Measurements from ENCODE around the gene CHST11.

CHST11 gene

DNA sequence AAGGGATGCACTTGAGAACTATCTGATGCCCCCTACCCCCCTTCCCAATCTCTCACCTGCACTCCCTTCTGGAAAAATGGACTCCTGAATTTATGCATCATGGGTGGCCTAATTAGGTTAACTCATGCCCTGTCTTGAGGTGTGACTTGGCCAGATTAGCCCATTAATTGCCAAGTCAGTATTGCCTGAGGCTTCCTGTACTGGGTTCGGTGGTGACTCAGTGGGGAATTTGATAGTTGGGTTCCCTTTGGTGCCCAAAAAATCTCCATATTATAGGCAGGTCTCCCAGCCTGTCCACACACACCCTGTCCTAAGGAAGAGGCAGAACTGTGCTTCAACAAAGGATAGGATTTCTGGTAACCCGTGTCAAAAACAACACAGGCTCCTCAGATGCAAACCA, 146.1 kb downstream of the CHST11 start:
- Histone ChIP-seq H4K20me1 (peaks cover 6 to 50% (median 30%) of the 10 kb centered on the region in 11 experiments; a peak in 20 of 22 replicates), H3K4me1 (peaks cover 80 to 100% (median 89%) of the 10 kb centered on the region in 10 experiments), H3K36me3 (peaks cover 0 to 40% (median 31%) of the 10 kb centered on the region in 11 experiments; a peak in 17 of 22 replicates), H3K9ac (peak overlapping the region in 7 of 11 experiments; percentile 63 to 78 (median 70); a peak in 13 of 22 replicates), H3K27ac (peak overlapping the region in 10 of 11 experiments; percentile 75 to 90 (median 82); a peak in 21 of 22 replicates), H3K9me3 (replicated peaks in 1 of 11) (no peaks in the 10 kb centered on the region), H3K27me3 (no peaks in the 10 kb centered on the region), H3K4me2 (peak overlapping the region; percentile 83 to 92 (median 86)), H3K4me3 (no peak overlapping the region)
- no peak for TF ChIP-seq Cebpa-rat (IDR thresholded peaks at IDR 0.05)

DNA sequence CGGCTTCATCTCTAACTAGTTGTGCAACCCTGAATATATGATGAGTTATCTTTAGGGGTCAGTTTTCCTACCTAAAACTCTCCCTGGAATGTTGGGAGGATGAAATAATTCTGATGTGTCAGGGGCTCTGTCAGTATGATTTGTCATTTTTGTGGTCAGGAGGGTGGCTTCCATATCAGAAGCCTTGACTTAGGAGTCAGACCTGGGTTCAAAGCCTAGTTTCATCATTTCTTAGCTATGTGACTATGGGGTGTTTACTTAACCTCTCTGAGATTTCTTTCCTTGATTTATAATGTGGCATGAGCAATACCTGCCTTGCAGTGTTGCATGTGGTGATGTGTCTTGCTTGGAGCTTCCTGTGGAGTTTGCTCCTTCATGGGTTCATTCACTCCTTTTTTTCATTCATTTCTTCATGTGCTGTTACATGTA, 146.8 kb downstream of the CHST11 start:
- Histone ChIP-seq H3K9me3 (replicated peaks in 1 of 11) (no peaks in the 10 kb centered on the region), H3K27me3 (no peaks in the 10 kb centered on the region), H4K20me1 (peaks cover 0 to 48% (median 23%) of the 10 kb centered on the region in 11 experiments; a peak in 20 of 22 replicates), H3K4me3 (peak overlapping the region in 9 of 10 experiments; percentile 12 to 50 (median 35); a peak in 14 of 20 replicates), H3K27ac (peak overlapping the region; percentile 65 to 90 (median 82); a peak in 21 of 22 replicates), H3K36me3 (peaks cover 0 to 47% (median 33%) of the 10 kb centered on the region in 11 experiments; a peak in 17 of 22 replicates), H3K9ac (peak overlapping the region; percentile 51 to 78 (median 70); a peak in 20 of 22 replicates), H3K4me2 (peak overlapping the region; percentile 83 to 92 (median 86)), H3K4me1 (peaks cover 73 to 100% (median 85%) of the 10 kb centered on the region in 10 experiments)
- no peak for TF ChIP-seq Cebpa-rat (IDR thresholded peaks at IDR 0.05)

GRCh38 chr12:104604070-104604994, 147.6 kb downstream of the CHST11 start:
- H3K9me3 ChIP-seq (replicated peaks in 1 of 11), result no peaks in the 10 kb centered on the region
- peak overlapping the region; percentile 51 to 78 (median 70); a peak in 20 of 22 replicates for H3K9ac ChIP-seq
- H3K27ac ChIP-seq, result peak overlapping the region; percentile 65 to 90 (median 82)
- H3K36me3 ChIP-seq, result peaks cover 0 to 54% (median 41%) of the 10 kb centered on the region in 11 experiments; a peak in 18 of 22 replicates
- H3K27me3 ChIP-seq, result no peaks in the 10 kb centered on the region
- H3K4me1 ChIP-seq, result peaks cover 65 to 100% (median 81%) of the 10 kb centered on the region in 10 experiments
- H3K4me2 ChIP-seq, result peak overlapping the region; percentile 83 to 92 (median 86)
- peak in 5 of 11 experiments; percentile 24 to 85 (median 52); a peak in 4 of 22 replicates for TF ChIP-seq Cebpa-rat (IDR thresholded peaks at IDR 0.05)
- peaks cover 0 to 48% (median 20%) of the 10 kb centered on the region in 11 experiments; a peak in 14 of 22 replicates for H4K20me1 ChIP-seq
- peak overlapping the region in 9 of 10 experiments; percentile 12 to 50 (median 35); a peak in 16 of 20 replicates for H3K4me3 ChIP-seq

- TF ChIP-seq Cebpa-rat (IDR thresholded peaks at IDR 0.05), result no peak
- Histone ChIP-seq H3K27me3 (no peaks in the 10 kb centered on the region), H3K4me3 (no peak overlapping the region), H3K27ac (peak overlapping the region; percentile 65 to 90 (median 82)), H3K4me1 (peaks cover 59 to 100% (median 80%) of the 10 kb centered on the region in 10 experiments), H3K9ac (peak overlapping the region; percentile 29 to 78 (median 69); a peak in 17 of 22 replicates), H3K4me2 (peak overlapping the region; percentile 83 to 92 (median 86)), H4K20me1 (peaks cover 0 to 48% (median 17%) of the 10 kb centered on the region in 11 experiments; a peak in 11 of 22 replicates), H3K36me3 (peaks cover 0 to 62% (median 44%) of the 10 kb centered on the region in 11 experiments; a peak in 18 of 22 replicates), H3K9me3 (replicated peaks in 1 of 11) (no peaks in the 10 kb centered on the region)
Observed at GRCh38 chr12:104604995-104605675, 148.4 kb downstream of the CHST11 start.

DNA sequence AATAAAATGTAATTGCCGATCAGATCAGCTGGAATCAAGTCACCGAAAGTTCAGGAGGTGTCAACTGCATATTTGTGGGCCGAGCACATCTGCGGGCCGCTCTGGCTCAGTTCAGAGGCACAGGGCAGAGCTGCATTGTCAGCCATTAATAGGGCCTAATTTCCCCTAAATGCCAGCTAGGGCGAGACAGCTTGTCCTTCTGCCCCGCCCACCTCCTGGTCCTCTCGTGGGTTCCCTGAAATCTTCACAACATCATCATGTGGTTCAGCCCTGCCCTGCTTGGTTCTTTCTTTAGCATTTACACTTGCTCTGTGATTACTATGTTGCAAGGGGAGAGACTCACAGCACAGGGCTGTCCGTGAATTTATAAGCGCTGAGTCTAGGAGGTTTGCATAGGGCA, 148.9 kb downstream of the CHST11 start:
- H3K27ac ChIP-seq, result peak overlapping the region; percentile 65 to 90 (median 82); a peak in 20 of 22 replicates
- H3K9ac ChIP-seq, result peak overlapping the region in 10 of 11 experiments; percentile 26 to 78 (median 64); a peak in 13 of 22 replicates
- peaks cover 0 to 48% (median 12%) of the 10 kb centered on the region in 11 experiments; a peak in 9 of 22 replicates for H4K20me1 ChIP-seq
- peaks cover 59 to 100% (median 79%) of the 10 kb centered on the region in 10 experiments for H3K4me1 ChIP-seq
- H3K27me3 ChIP-seq, result no peaks in the 10 kb centered on the region
- H3K4me3 ChIP-seq, result no peak overlapping the region
- TF ChIP-seq Cebpa-rat (IDR thresholded peaks at IDR 0.05), result no peak
- H3K4me2 ChIP-seq, result peak overlapping the region; percentile 83 to 92 (median 86)
- H3K36me3 ChIP-seq, result peaks cover 0 to 68% (median 49%) of the 10 kb centered on the region in 11 experiments; a peak in 19 of 22 replicates
- H3K9me3 ChIP-seq (replicated peaks in 1 of 11), result no peaks in the 10 kb centered on the region

DNA sequence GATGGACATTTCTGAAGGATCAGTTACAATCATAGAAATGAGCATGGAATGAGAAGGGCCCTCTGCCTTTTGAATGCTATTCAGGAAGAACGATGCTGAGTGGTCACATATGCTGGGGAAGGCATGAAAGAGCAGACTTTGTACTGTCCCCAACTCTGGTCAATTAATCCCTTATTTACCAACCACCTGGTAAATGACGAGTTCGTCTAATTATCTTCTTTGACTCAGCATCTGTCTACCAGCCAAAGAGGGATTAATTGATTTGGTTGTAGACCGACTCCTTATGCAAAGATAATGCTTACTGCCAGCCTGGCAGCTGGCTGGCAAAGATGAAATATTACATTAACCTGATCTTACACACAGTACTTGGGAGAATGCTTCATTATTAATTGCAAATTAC, 152.2 kb downstream of the CHST11 start:
- Histone ChIP-seq H3K27ac (no peak overlapping the region; a peak in 2 of 22 replicates), H4K20me1 (peaks cover 0 to 37% (median 11%) of the 10 kb centered on the region in 11 experiments; a peak in 8 of 22 replicates), H3K4me2 (peak overlapping the region in 6 of 11 experiments; percentile 16 to 84 (median 20); a peak in 9 of 22 replicates)

GRCh38 chr12:104609445-104609844, 152.7 kb downstream of the CHST11 start:
- peaks cover 20 to 82% (median 70%) of the 10 kb centered on the region in 11 experiments for H3K36me3 ChIP-seq

More for the DNA sequence above, 152.2 kb downstream of the CHST11 start:
- Histone ChIP-seq H3K4me1 (peaks cover 40 to 93% (median 62%) of the 10 kb centered on the region in 10 experiments), H3K9me3 (replicated peaks in 1 of 11) (peaks cover 12 to 28% (median 26%) of the 10 kb centered on the region in 11 experiments), H3K36me3 (peaks cover 20 to 77% (median 66%) of the 10 kb centered on the region in 11 experiments), H3K4me3 (no peak overlapping the region), H3K9ac (no peak overlapping the region), H3K27me3 (no peaks in the 10 kb centered on the region)
- TF ChIP-seq Cebpa-rat (IDR thresholded peaks at IDR 0.05), result no peak

More at GRCh38 chr12:104609445-104609844, 152.7 kb downstream of the CHST11 start:
- peaks cover 0 to 37% (median 11%) of the 10 kb centered on the region in 11 experiments; a peak in 9 of 22 replicates for H4K20me1 ChIP-seq
- 0 out of 22 replicates have a peak overlapping the region, but pooled peaks of 1 of the 11 experiments have one; percentile 1 for H3K27ac ChIP-seq
- TF ChIP-seq Cebpa-rat (IDR thresholded peaks at IDR 0.05), result no peak
- H3K4me3 ChIP-seq, result no peak overlapping the region
- no peaks in the 10 kb centered on the region for H3K27me3 ChIP-seq
- H3K9ac ChIP-seq, result no peak overlapping the region
- peak overlapping the region in 6 of 11 experiments; percentile 16 to 84 (median 20); a peak in 9 of 22 replicates for H3K4me2 ChIP-seq
- peaks cover 12 to 28% (median 26%) of the 10 kb centered on the region in 11 experiments for H3K9me3 ChIP-seq (replicated peaks in 1 of 11)
- peaks cover 35 to 88% (median 58%) of the 10 kb centered on the region in 10 experiments for H3K4me1 ChIP-seq
